ENCODE measurements around the gene PPP1R17. TPM values are rescaled to one million over a fixed set of nuclear protein-coding genes. Genes with fewer than 3 reads are reported as not detected.

Gene PPP1R17
- total and polyA plus RNA-seq, 2 experiments from 2014 or later, result 0.20 TPM; not detected in 1

DNA sequence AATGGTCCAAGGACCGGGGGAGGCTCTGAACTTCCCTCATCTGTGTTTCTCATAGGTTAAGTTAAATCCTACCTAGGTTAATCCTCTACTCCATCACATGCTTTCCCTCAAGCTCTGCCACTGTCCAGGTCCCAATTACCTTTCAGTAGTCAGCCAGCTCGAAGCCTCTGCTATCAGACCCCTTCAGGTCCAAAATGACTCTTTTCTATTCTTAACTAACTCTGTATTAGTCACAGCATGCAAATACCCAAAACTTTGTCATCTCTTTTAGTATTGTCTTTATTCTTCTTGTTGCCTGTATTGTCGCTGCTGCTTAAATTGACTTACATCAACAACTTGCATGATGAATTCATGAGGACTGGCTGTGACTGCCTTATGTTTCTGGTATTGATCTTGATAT lies 15.3 kb downstream of the PPP1R17 start:
- Histone ChIP-seq H3K4me3 (no peak overlapping the region), H3K27ac (no peak overlapping the region), H4K20me1 (ENCODE audit: insufficient read depth) (no peaks in the 10 kb centered on the region), H3K4me2 (ENCODE audit: unreplicated experiment) (no peak overlapping the region), H3F3A (ENCODE audit: insufficient read depth) (no peaks in the 10 kb centered on the region), H3K9me3 (ENCODE audit: low read depth) (no peaks in the 10 kb centered on the region), H3K79me2 (ENCODE audit: insufficient read depth) (no peaks in the 10 kb centered on the region), H3K27me3 (replicated peaks; ENCODE audit: insufficient read depth) (no peaks in the 10 kb centered on the region), H3K9ac (no peak overlapping the region), H3K36me3 (ENCODE audit: low read depth) (no peaks in the 10 kb centered on the region), H2AFZ (no peak overlapping the region), H3K9me2 (ENCODE audit: insufficient read depth) (no peaks in the 10 kb centered on the region), H3K4me1 (ENCODE audit: insufficient read depth) (no peaks in the 10 kb centered on the region)
- TF ChIP-seq EZH2 (IDR thresholded peaks at IDR 0.05; ENCODE audit: insufficient read depth, poor library complexity, severe bottlenecking) (no peak), EZH2phosphoT487 (IDR thresholded peaks at IDR 0.05; ENCODE audit: insufficient read depth, low read depth) (no peak)
- 10 to 11% methylated on average over 3 of the region's 3 CpGs for WGBS, 2 experiments (ENCODE audit: low coverage in 1 of 2, low lambda C conversion rate in 2 of 2, missing lambda C conversion rate in 2 of 2)
- DNase-seq, result no peak
- in situ Hi-C loops (cut with MboI), result no loop called here

GRCh38 chr7:31705377-31705776 lies 18.4 kb downstream of the PPP1R17 start:
- Histone ChIP-seq H2AFZ (no peak overlapping the region), H3K27me3 (replicated peaks; ENCODE audit: insufficient read depth) (no peaks in the 10 kb centered on the region), H3K27ac (no peak overlapping the region), H3K79me2 (ENCODE audit: insufficient read depth) (no peaks in the 10 kb centered on the region), H3K4me1 (ENCODE audit: insufficient read depth) (no peaks in the 10 kb centered on the region), H3K9me3 (ENCODE audit: low read depth) (no peaks in the 10 kb centered on the region), H3F3A (ENCODE audit: insufficient read depth) (no peaks in the 10 kb centered on the region), H4K20me1 (ENCODE audit: insufficient read depth) (no peaks in the 10 kb centered on the region), H3K9ac (no peak overlapping the region), H3K4me3 (no peak overlapping the region), H3K9me2 (ENCODE audit: insufficient read depth) (no peaks in the 10 kb centered on the region), H3K4me2 (ENCODE audit: unreplicated experiment) (no peak overlapping the region), H3K36me3 (ENCODE audit: low read depth) (no peaks in the 10 kb centered on the region)
- TF ChIP-seq EZH2 (IDR thresholded peaks at IDR 0.05; ENCODE audit: insufficient read depth, poor library complexity, severe bottlenecking) (no peak), EZH2phosphoT487 (IDR thresholded peaks at IDR 0.05; ENCODE audit: insufficient read depth, low read depth) (no peak)
- DNase-seq, result no peak
- in situ Hi-C loops (cut with MboI), result no loop called here
- 6 to 9% methylated on average over 3 of the region's 3 CpGs for WGBS, 2 experiments (ENCODE audit: low coverage in 1 of 2, low lambda C conversion rate in 2 of 2, missing lambda C conversion rate in 2 of 2)

GRCh38 chr7:31707089-31707488 lies 20.1 kb downstream of the PPP1R17 start:
- no peaks in the 10 kb centered on the region for H3K4me1 ChIP-seq (ENCODE audit: insufficient read depth)
- 8 to 10% methylated on average over 5 of the region's 5 CpGs for WGBS, 2 experiments (ENCODE audit: low coverage in 1 of 2, low lambda C conversion rate in 2 of 2, missing lambda C conversion rate in 2 of 2)

GRCh38 chr7:31710171-31710570 lies 23.2 kb downstream of the PPP1R17 start:
- WGBS, 2 experiments (ENCODE audit: low coverage in 1 of 2, low lambda C conversion rate in 2 of 2, missing lambda C conversion rate in 2 of 2), result 17 to 29% methylated on average over 1 of the region's 1 CpG
- in situ Hi-C loops (cut with MboI), result no loop called here
- Histone ChIP-seq H3K4me1 (ENCODE audit: insufficient read depth) (no peaks in the 10 kb centered on the region), H3K27ac (no peak overlapping the region), H3K27me3 (replicated peaks; ENCODE audit: insufficient read depth) (no peaks in the 10 kb centered on the region), H3K9me3 (ENCODE audit: low read depth) (no peaks in the 10 kb centered on the region), H3K79me2 (ENCODE audit: insufficient read depth) (no peaks in the 10 kb centered on the region), H3K4me3 (no peak overlapping the region), H4K20me1 (ENCODE audit: insufficient read depth) (no peaks in the 10 kb centered on the region), H3K4me2 (ENCODE audit: unreplicated experiment) (no peak overlapping the region), H2AFZ (no peak overlapping the region), H3K9ac (no peak overlapping the region), H3K36me3 (ENCODE audit: low read depth) (no peaks in the 10 kb centered on the region), H3K9me2 (ENCODE audit: insufficient read depth) (no peaks in the 10 kb centered on the region), H3F3A (ENCODE audit: insufficient read depth) (no peaks in the 10 kb centered on the region)
- TF ChIP-seq EZH2phosphoT487 (IDR thresholded peaks at IDR 0.05; ENCODE audit: insufficient read depth, low read depth) (no peak), EZH2 (IDR thresholded peaks at IDR 0.05; ENCODE audit: insufficient read depth, poor library complexity, severe bottlenecking) (no peak)
- no peak for DNase-seq

More at GRCh38 chr7:31707089-31707488, 20.1 kb downstream of the PPP1R17 start:
- Histone ChIP-seq H3K9ac (no peak overlapping the region), H3K36me3 (ENCODE audit: low read depth) (no peaks in the 10 kb centered on the region), H3K79me2 (ENCODE audit: insufficient read depth) (no peaks in the 10 kb centered on the region), H2AFZ (no peak overlapping the region), H3K4me2 (ENCODE audit: unreplicated experiment) (no peak overlapping the region), H3K4me3 (no peak overlapping the region), H3K9me2 (ENCODE audit: insufficient read depth) (no peaks in the 10 kb centered on the region), H3K27ac (no peak overlapping the region), H3K9me3 (ENCODE audit: low read depth) (no peaks in the 10 kb centered on the region), H3F3A (ENCODE audit: insufficient read depth) (no peaks in the 10 kb centered on the region), H4K20me1 (ENCODE audit: insufficient read depth) (no peaks in the 10 kb centered on the region), H3K27me3 (replicated peaks; ENCODE audit: insufficient read depth) (no peaks in the 10 kb centered on the region)
- in situ Hi-C loops (cut with MboI), result no loop called here
- DNase-seq, result no peak
- TF ChIP-seq EZH2phosphoT487 (IDR thresholded peaks at IDR 0.05; ENCODE audit: insufficient read depth, low read depth) (no peak), EZH2 (IDR thresholded peaks at IDR 0.05; ENCODE audit: insufficient read depth, poor library complexity, severe bottlenecking) (no peak)

GRCh38 chr7:31716355-31716754 lies 29.3 kb downstream of the PPP1R17 start:
- WGBS, 2 experiments (ENCODE audit: low coverage in 1 of 2, low lambda C conversion rate in 2 of 2, missing lambda C conversion rate in 2 of 2), result 0 to 3% methylated on average over 1 of the region's 1 CpG
- Histone ChIP-seq H3K4me3 (no peak overlapping the region), H3K36me3 (ENCODE audit: low read depth) (no peaks in the 10 kb centered on the region), H3K9me2 (ENCODE audit: insufficient read depth) (no peaks in the 10 kb centered on the region), H3K27ac (no peak overlapping the region), H2AFZ (no peak overlapping the region), H4K20me1 (ENCODE audit: insufficient read depth) (no peaks in the 10 kb centered on the region), H3K9ac (no peak overlapping the region), H3K79me2 (ENCODE audit: insufficient read depth) (no peaks in the 10 kb centered on the region), H3K27me3 (replicated peaks; ENCODE audit: insufficient read depth) (no peaks in the 10 kb centered on the region), H3K4me2 (ENCODE audit: unreplicated experiment) (no peak overlapping the region), H3K9me3 (ENCODE audit: low read depth) (no peaks in the 10 kb centered on the region), H3K4me1 (ENCODE audit: insufficient read depth) (no peaks in the 10 kb centered on the region), H3F3A (ENCODE audit: insufficient read depth) (no peaks in the 10 kb centered on the region)
- DNase-seq, result no peak
- in situ Hi-C loops (cut with MboI), result no loop called here
- TF ChIP-seq EZH2phosphoT487 (IDR thresholded peaks at IDR 0.05; ENCODE audit: insufficient read depth, low read depth) (no peak), EZH2 (IDR thresholded peaks at IDR 0.05; ENCODE audit: insufficient read depth, poor library complexity, severe bottlenecking) (no peak)
